GM10248 (cell line): Measurements from ENCODE around the gene XIAP.
"Not testable (repeated sequence)": the region's sequence is repeated elsewhere in the genome, so short reads cannot be mapped to it uniquely, and the experiment has no call there.

ENCODE experiments used
- CTCF ChIA-PET: fragments of 300-600 bp; sonication (Branson Sonifier 250); formaldehyde crosslinking; extraction: SDS; loops from one replicate; lab custom pipeline; 2021; ENCODE audit warnings: antibody characterized with exemption; lab: Yijun Ruan, JAX
- POLR2A ChIA-PET: fragments of 350-650 bp; sonication (Branson Sonifier 250); formaldehyde crosslinking; extraction: SDS; loops from one replicate; lab custom pipeline; 2020; ENCODE audit warnings: antibody characterized with exemption; lab: Yijun Ruan, JAX
- DNase-seq: peaks from one replicate; pipeline ENCODE4 v3.0.0; 2012; ENCODE audit errors: extremely low spot score
- TF ChIP-seq, protein P1 (sequence below): IDR thresholded peaks from 2 replicates; pipeline ENCODE4 v1.5.1; 2012; ENCODE audit warnings: mild to moderate bottlenecking, low read depth; ENCODE audit errors: extremely low read depth, missing control alignments, control extremely low read depth

The XIAP gene

GRCh38 chrX:123918106-123918721, 58.4 kb downstream of the XIAP start:
- ChIA-PET CTCF (no interaction called here), POLR2A (no interaction called here)
- TF ChIP-seq, protein P1, sequence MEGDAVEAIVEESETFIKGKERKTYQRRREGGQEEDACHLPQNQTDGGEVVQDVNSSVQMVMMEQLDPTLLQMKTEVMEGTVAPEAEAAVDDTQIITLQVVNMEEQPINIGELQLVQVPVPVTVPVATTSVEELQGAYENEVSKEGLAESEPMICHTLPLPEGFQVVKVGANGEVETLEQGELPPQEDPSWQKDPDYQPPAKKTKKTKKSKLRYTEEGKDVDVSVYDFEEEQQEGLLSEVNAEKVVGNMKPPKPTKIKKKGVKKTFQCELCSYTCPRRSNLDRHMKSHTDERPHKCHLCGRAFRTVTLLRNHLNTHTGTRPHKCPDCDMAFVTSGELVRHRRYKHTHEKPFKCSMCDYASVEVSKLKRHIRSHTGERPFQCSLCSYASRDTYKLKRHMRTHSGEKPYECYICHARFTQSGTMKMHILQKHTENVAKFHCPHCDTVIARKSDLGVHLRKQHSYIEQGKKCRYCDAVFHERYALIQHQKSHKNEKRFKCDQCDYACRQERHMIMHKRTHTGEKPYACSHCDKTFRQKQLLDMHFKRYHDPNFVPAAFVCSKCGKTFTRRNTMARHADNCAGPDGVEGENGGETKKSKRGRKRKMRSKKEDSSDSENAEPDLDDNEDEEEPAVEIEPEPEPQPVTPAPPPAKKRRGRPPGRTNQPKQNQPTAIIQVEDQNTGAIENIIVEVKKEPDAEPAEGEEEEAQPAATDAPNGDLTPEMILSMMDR, result no peak
- DNase-seq, result no peak

DNA sequence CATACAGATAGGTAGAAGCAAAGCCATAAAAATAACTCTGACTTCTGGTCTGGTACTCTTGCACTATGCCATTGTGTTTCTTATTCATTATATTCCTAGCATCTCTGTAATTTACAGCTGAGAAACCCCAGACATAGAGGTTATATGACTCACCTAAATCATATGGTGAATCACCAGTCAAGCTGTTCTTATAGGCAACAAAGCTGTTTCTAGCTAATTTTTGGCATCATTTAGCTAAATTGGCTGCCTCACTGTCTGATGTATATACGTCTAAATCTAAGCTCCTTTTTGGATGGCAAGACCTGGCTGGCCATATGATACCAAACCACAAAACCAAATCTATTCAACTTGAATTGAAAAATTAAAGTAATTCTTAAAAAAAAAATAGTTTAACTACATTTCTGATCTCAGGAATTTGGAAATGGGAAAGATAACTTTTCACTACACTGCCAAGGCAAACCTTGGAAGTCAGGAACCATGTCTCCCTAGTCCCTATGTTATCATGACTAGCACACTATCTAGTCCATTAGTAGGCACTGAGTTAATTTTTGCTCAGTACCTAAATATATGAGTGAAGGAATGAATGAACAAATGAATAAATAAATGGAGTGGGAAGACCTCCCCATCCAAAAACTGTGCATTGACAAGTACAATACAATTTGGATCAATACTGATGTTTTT, 60.4 kb downstream of the XIAP start:
- ChIA-PET CTCF (no interaction called here), POLR2A (no interaction called here)
- DNase-seq, result no peak
- TF ChIP-seq, protein P1, result no peak

DNA sequence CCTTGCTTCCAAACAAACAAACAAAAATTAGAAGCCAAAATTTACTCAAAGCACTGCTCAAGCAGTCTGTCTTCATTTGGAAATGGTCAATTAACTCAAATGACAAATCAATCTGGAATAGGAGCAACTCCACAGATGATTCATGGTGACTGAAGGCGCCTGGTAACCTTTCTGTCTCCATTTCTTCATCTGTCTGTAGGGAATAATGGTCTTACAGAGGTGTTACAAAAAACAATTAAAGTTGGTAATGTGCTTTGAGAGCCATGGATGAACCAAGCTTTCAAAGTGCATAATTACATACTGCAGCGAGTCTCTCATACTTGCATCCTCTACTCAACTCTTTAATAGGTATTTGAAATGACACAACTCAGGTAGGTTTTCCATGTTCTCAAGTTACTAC, 63.4 kb downstream of the XIAP start:
- CTCF ChIA-PET, result no interaction called here

GRCh38 chrX:123924186-123924585, 64.3 kb downstream of the XIAP start:
- TF ChIP-seq, protein P1, result no peak
- no peak for DNase-seq
- ChIA-PET CTCF (no interaction called here), POLR2A (no interaction called here)

More for the DNA sequence above, 63.4 kb downstream of the XIAP start:
- DNase-seq, result no peak
- TF ChIP-seq, protein P1, result no peak
- POLR2A ChIA-PET, result no interaction called here

GRCh38 chrX:123927845-123928244, 68.0 kb downstream of the XIAP start:
- POLR2A ChIA-PET, result no interaction called here

DNA sequence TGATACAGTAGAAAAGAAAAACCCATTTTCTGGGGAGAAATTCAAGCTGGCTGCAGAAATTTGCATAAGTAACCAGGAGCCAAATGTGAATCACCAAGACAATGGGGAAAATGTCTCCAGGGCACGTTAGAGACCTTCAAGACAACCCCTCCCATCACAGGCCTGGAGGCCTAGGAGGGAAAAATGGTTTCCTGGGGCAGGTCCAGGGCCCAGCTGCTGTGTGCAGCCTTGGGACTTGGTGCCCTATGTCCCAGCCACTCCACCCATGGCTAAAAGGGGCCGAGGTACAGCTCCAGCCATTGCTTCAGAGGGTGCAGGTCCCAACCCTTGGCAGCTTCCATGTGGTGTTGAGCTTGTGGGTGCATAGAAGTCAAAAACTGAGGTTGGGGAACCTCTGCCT, 72.2 kb downstream of the XIAP start:
- DNase-seq, POLR2A ChIA-PET, CTCF ChIA-PET: not testable (repeated sequence)

More at GRCh38 chrX:123927845-123928244, 68.0 kb downstream of the XIAP start:
- no peak for DNase-seq
- CTCF ChIA-PET, result no interaction called here
- TF ChIP-seq, protein P1, result no peak

DNA sequence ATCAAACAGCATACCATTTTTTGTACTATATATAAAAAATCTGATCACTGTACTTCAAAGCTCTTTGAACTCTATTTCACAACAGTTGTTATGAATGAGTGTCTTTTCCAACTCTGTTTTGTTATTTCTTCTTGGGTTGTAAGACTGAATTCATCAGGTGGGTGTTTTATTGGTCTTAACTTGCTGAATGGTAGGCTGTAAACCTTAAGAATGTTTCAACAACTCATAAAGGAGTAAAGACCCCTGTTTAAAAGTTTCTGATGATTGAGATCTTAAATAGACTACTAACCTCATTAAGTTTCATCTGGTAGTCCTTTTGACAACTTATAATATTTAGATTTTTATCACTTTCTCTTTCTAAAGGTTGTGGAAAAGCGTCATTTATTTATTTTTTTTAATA, 83.2 kb downstream of the XIAP start:
- TF ChIP-seq, protein P1, result no peak
- ChIA-PET CTCF (no interaction called here), POLR2A (no interaction called here)
- no peak for DNase-seq
